Stomach (tissue), 4 donors: ENCODE data around the gene APOBEC3A.

ENCODE experiments used
- POLR2A ChIP-seq, 4 donors: fragments of 450-650 bp; IDR thresholded peaks; one replicate each; pipeline ENCODE4 v1.6.1; 2016; ENCODE audit warnings: antibody characterized with exemption in 4 of 4, control low read depth in 2 of 4, mild to moderate bottlenecking in 1 of 4, moderate library complexity in 1 of 4
- TF ChIP-seq, protein P1 (sequence below), 7 experiments: fragments of 450-650 bp in 4 of 7; fragments of 200-600 bp in 3 of 7; sonication (generic) in 3 of 7; IDR thresholded peaks; one replicate each; pipeline ENCODE4 v1.5.1; 2016 to 2019; ENCODE audit warnings: antibody characterized with exemption in 7 of 7, control low read depth in 2 of 7, mild to moderate bottlenecking in 1 of 7

- TF ChIP-seq, protein P1, sequence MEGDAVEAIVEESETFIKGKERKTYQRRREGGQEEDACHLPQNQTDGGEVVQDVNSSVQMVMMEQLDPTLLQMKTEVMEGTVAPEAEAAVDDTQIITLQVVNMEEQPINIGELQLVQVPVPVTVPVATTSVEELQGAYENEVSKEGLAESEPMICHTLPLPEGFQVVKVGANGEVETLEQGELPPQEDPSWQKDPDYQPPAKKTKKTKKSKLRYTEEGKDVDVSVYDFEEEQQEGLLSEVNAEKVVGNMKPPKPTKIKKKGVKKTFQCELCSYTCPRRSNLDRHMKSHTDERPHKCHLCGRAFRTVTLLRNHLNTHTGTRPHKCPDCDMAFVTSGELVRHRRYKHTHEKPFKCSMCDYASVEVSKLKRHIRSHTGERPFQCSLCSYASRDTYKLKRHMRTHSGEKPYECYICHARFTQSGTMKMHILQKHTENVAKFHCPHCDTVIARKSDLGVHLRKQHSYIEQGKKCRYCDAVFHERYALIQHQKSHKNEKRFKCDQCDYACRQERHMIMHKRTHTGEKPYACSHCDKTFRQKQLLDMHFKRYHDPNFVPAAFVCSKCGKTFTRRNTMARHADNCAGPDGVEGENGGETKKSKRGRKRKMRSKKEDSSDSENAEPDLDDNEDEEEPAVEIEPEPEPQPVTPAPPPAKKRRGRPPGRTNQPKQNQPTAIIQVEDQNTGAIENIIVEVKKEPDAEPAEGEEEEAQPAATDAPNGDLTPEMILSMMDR (IDR thresholded peaks at IDR 0.05): no peak
- no peak for TF ChIP-seq POLR2A (IDR thresholded peaks at IDR 0.05)
These were observed 36.3 kb upstream of the APOBEC3A start for GRCh38 chr22:38921120-38921519.
